Measurements from ENCODE around the gene PSMD3.

GRCh38 chr17:40026816-40027613 is 46.4 kb downstream of the PSMD3 start:
- TF ChIP-seq POLR2A (IDR thresholded peaks at IDR 0.05) (no peak), CTCF (IDR thresholded peaks at IDR 0.05) (peak; percentile 78 to 88 (median 83)), EP300 (IDR thresholded peaks at IDR 0.05) (no peak)
